HepG2 (cell line): ENCODE results near the gene BST1.

Experiments used
- MXI1 ChIP-seq: IDR thresholded peaks from 3 replicates; pipeline ENCODE4 v1.6.1; 2012; ENCODE audit warnings: low read depth, low read length, inconsistent platforms, borderline replicate concordance
- MYNN ChIP-seq: sonication (generic); formaldehyde crosslinking; IDR thresholded peaks from 2 replicates; pipeline ENCODE4 v1.4.0; 2020; ENCODE audit warnings: mild to moderate bottlenecking, low read depth, missing genetic modification reagents
- NR2F1 ChIP-seq, 2 experiments: fragments of 450-650 bp in 1 of 2; formaldehyde crosslinking in 1 of 2; IDR thresholded peaks; 2 replicates each; pipeline versions ENCODE4 v1.5.0 to v1.6.1; 2016 to 2020; ENCODE audit warnings: mild to moderate bottlenecking in 1 of 2, missing compliant biosample characterization in 1 of 2, missing genetic modification reagents in 1 of 2, moderate library complexity in 1 of 2
- TCF12 ChIP-seq, 2 experiments: fragments of 450-650 bp in 1 of 2; sonication (generic) in 1 of 2; formaldehyde crosslinking in 1 of 2; IDR thresholded peaks; 2 replicates each; pipeline versions ENCODE4 v1.6.1 to v1.8.0; 2017 to 2022; ENCODE audit warnings: antibody characterized with exemption in 1 of 2, mild to moderate bottlenecking in 1 of 2, missing genetic modification reagents in 1 of 2, moderate library complexity in 1 of 2
- TSC22D2 ChIP-seq: sonication (generic); formaldehyde crosslinking; IDR thresholded peaks from 2 replicates; pipeline ENCODE4 v1.5.1; 2020; ENCODE audit warnings: missing genetic modification reagents, mild to moderate bottlenecking, borderline replicate concordance
- U2AF2 ChIP-seq: fragments of 200-400 bp; formaldehyde crosslinking; IDR thresholded peaks from 2 replicates; pipeline ENCODE4 v1.6.1; 2017; ENCODE audit warnings: low read depth, mild to moderate bottlenecking, low read length
- ZBTB42 ChIP-seq: sonication (generic); formaldehyde crosslinking; IDR thresholded peaks from 2 replicates; pipeline ENCODE4 v1.5.0; 2020; ENCODE audit warnings: mild to moderate bottlenecking, missing genetic modification reagents
- TF ChIP-seq, protein P1 (sequence below): sonication (generic); formaldehyde crosslinking; IDR thresholded peaks from 2 replicates; pipeline ENCODE4 v1.4.0; 2020; ENCODE audit warnings: missing genetic modification reagents, borderline replicate concordance
- TF ChIP-seq, protein P2 (sequence below): sonication (generic); formaldehyde crosslinking; IDR thresholded peaks from one replicate; pipeline ENCODE4 v1.5.1; 2020; ENCODE audit warnings: mild to moderate bottlenecking, missing genetic modification reagents; ENCODE audit errors: not compliant biosample characterization
- TF ChIP-seq, protein P3 (sequence below): IDR thresholded peaks from 2 replicates; pipeline ENCODE4 v1.6.1; 2016
- TF ChIP-seq, protein P4 (sequence below): sonication (generic); formaldehyde crosslinking; IDR thresholded peaks from 2 replicates; pipeline ENCODE4 v1.5.0; 2020; ENCODE audit warnings: mild to moderate bottlenecking, missing genetic modification reagents, moderate library complexity

DNA sequence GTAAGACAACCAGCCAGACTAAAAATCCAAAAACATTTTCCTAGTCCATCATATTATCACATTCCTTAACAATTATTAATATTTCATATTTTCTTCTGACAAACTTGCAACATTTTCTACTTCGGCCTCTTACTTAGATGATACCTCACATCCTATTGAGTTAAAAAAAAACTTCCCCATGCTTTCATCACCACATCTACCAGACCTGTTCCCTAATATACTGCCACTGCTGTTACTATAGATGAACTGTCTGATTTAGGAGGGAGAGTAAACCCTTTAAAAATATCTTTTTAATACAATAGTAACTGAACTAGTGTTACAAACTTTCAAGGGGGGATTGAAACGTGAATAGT is 19.7 kb upstream of the BST1 start:
- TF ChIP-seq, protein P1, sequence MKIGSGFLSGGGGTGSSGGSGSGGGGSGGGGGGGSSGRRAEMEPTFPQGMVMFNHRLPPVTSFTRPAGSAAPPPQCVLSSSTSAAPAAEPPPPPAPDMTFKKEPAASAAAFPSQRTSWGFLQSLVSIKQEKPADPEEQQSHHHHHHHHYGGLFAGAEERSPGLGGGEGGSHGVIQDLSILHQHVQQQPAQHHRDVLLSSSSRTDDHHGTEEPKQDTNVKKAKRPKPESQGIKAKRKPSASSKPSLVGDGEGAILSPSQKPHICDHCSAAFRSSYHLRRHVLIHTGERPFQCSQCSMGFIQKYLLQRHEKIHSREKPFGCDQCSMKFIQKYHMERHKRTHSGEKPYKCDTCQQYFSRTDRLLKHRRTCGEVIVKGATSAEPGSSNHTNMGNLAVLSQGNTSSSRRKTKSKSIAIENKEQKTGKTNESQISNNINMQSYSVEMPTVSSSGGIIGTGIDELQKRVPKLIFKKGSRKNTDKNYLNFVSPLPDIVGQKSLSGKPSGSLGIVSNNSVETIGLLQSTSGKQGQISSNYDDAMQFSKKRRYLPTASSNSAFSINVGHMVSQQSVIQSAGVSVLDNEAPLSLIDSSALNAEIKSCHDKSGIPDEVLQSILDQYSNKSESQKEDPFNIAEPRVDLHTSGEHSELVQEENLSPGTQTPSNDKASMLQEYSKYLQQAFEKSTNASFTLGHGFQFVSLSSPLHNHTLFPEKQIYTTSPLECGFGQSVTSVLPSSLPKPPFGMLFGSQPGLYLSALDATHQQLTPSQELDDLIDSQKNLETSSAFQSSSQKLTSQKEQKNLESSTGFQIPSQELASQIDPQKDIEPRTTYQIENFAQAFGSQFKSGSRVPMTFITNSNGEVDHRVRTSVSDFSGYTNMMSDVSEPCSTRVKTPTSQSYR (CRISPR knock-in tag), result no peak
- TF ChIP-seq NR2F1 (CRISPR knock-in tag; IDR thresholded peaks at IDR 0.05) (no peak), MYNN (CRISPR knock-in tag) (no peak), TCF12 (IDR thresholded peaks at IDR 0.05) (no peak), TCF12 (CRISPR knock-in tag; IDR thresholded peaks at IDR 0.05) (no peak), U2AF2 (no peak), ZBTB42 (CRISPR knock-in tag) (no peak), MXI1 (no peak), TSC22D2 (CRISPR knock-in tag) (no peak)
- TF ChIP-seq, protein P2, sequence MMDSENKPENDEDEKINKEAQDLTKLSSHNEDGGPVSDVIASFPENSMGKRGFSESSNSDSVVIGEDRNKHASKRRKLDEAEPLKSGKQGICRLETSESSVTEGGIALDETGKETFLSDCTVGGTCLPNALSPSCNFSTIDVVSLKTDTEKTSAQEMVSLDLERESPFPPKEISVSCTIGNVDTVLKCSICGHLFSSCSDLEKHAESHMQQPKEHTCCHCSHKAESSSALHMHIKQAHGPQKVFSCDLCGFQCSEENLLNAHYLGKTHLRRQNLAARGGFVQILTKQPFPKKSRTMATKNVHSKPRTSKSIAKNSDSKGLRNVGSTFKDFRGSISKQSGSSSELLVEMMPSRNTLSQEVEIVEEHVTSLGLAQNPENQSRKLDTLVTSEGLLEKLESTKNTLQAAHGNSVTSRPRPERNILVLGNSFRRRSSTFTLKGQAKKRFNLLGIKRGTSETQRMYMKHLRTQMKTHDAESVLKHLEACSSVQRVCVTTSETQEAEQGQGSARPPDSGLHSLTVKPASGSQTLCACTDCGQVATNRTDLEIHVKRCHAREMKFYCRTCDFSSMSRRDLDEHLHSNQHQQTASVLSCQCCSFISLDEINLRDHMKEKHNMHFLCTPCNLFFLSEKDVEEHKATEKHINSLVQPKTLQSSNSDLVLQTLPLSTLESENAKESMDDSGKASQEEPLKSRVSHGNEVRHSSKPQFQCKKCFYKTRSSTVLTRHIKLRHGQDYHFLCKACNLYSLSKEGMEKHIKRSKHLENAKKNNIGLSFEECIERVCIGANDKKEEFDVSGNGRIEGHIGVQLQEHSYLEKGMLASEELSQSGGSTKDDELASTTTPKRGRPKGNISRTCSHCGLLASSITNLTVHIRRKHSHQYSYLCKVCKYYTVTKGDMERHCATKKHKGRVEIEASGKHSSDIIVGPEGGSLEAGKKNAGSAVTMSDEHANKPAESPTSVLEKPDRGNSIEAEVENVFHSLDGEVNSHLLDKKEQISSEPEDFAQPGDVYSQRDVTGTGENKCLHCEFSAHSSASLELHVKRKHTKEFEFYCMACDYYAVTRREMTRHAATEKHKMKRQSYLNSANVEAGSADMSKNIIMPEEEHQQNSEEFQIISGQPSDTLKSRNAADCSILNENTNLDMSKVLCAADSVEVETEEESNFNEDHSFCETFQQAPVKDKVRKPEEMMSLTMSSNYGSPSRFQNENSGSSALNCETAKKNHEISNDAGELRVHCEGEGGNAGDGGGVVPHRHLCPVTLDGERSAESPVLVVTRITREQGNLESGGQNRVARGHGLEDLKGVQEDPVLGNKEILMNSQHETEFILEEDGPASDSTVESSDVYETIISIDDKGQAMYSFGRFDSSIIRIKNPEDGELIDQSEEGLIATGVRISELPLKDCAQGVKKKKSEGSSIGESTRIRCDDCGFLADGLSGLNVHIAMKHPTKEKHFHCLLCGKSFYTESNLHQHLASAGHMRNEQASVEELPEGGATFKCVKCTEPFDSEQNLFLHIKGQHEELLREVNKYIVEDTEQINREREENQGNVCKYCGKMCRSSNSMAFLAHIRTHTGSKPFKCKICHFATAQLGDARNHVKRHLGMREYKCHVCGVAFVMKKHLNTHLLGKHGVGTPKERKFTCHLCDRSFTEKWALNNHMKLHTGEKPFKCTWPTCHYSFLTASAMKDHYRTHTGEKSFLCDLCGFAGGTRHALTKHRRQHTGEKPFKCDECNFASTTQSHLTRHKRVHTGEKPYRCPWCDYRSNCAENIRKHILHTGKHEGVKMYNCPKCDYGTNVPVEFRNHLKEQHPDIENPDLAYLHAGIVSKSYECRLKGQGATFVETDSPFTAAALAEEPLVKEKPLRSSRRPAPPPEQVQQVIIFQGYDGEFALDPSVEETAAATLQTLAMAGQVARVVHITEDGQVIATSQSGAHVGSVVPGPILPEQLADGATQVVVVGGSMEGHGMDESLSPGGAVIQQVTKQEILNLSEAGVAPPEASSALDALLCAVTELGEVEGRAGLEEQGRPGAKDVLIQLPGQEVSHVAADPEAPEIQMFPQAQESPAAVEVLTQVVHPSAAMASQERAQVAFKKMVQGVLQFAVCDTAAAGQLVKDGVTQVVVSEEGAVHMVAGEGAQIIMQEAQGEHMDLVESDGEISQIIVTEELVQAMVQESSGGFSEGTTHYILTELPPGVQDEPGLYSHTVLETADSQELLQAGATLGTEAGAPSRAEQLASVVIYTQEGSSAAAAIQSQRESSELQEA (CRISPR knock-in tag), result no peak
- TF ChIP-seq, protein P3, sequence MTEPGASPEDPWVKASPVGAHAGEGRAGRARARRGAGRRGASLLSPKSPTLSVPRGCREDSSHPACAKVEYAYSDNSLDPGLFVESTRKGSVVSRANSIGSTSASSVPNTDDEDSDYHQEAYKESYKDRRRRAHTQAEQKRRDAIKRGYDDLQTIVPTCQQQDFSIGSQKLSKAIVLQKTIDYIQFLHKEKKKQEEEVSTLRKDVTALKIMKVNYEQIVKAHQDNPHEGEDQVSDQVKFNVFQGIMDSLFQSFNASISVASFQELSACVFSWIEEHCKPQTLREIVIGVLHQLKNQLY, result no peak
- TF ChIP-seq, protein P4, sequence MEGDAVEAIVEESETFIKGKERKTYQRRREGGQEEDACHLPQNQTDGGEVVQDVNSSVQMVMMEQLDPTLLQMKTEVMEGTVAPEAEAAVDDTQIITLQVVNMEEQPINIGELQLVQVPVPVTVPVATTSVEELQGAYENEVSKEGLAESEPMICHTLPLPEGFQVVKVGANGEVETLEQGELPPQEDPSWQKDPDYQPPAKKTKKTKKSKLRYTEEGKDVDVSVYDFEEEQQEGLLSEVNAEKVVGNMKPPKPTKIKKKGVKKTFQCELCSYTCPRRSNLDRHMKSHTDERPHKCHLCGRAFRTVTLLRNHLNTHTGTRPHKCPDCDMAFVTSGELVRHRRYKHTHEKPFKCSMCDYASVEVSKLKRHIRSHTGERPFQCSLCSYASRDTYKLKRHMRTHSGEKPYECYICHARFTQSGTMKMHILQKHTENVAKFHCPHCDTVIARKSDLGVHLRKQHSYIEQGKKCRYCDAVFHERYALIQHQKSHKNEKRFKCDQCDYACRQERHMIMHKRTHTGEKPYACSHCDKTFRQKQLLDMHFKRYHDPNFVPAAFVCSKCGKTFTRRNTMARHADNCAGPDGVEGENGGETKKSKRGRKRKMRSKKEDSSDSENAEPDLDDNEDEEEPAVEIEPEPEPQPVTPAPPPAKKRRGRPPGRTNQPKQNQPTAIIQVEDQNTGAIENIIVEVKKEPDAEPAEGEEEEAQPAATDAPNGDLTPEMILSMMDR, result no peak
